ENCODE data around the gene EFHC1.

DNA sequence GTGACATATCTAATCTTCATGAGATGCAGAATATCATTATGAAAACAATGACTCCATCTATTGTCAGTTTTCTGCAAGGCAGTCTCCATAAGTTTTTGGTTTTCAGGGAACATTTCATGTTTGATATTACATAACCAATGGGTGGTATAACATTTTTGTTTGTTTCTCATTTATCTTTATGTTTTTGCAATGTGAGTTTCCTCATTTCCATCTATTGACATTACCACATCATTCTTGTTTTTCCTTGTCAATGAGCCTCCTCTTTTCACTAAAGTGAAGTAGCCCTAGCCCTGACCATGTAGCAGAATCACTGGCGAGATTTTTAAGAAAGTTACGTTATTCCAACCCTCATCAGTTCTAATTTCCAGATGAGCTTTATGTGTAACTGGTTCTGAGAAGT, 4.4 kb downstream of the EFHC1 start:
- no peak for TF ChIP-seq POLR2AphosphoS5 (IDR thresholded peaks at IDR 0.05)
- TF ChIP-seq, protein P1, sequence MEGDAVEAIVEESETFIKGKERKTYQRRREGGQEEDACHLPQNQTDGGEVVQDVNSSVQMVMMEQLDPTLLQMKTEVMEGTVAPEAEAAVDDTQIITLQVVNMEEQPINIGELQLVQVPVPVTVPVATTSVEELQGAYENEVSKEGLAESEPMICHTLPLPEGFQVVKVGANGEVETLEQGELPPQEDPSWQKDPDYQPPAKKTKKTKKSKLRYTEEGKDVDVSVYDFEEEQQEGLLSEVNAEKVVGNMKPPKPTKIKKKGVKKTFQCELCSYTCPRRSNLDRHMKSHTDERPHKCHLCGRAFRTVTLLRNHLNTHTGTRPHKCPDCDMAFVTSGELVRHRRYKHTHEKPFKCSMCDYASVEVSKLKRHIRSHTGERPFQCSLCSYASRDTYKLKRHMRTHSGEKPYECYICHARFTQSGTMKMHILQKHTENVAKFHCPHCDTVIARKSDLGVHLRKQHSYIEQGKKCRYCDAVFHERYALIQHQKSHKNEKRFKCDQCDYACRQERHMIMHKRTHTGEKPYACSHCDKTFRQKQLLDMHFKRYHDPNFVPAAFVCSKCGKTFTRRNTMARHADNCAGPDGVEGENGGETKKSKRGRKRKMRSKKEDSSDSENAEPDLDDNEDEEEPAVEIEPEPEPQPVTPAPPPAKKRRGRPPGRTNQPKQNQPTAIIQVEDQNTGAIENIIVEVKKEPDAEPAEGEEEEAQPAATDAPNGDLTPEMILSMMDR (IDR thresholded peaks at IDR 0.05): no peak

All from transverse colon (tissue), 4 donors.